ENCODE data around the gene TRIM5. TPM values are rescaled to one million over a fixed set of nuclear protein-coding genes. Genes with fewer than 3 reads are reported as not detected.

TRIM5 gene
- total and polyA plus RNA-seq, 10 donors: 7.8 to 44.3 (median 32.4) TPM

GRCh38 chr11:5671831-5672230 is 13.0 kb downstream of the TRIM5 start:
- peaks cover 3 to 86% (median 35%) of the 10 kb centered on the region in 6 donors for H3K36me3 ChIP-seq
- H3K4me1 ChIP-seq: peaks cover 0 to 8% (median 0%) of the 10 kb centered on the region in 6 donors
- no peak overlapping the region for H3K4me3 ChIP-seq
- no peak for DNase-seq
- intact Hi-C loops (cut with DNase I; ENCODE audit: low total_unique reads): no loop called here
- TF ChIP-seq POLR2AphosphoS5 (IDR thresholded peaks at IDR 0.05): no peak
- TF ChIP-seq POLR2A (IDR thresholded peaks at IDR 0.05): no peak
- TF ChIP-seq CTCF (IDR thresholded peaks at IDR 0.05 in 8 of 11, conservative IDR thresholded peaks at IDR 0.05 in 3 of 11): no peak
- no peaks in the 10 kb centered on the region for H3K27me3 ChIP-seq (replicated peaks in 1 of 7)
- no peak overlapping the region for H3K27ac ChIP-seq
- H3K9me3 ChIP-seq: no peaks in the 10 kb centered on the region

GRCh38 chr11:5666402-5666793 is 18.5 kb downstream of the TRIM5 start:
- no peak for DNase-seq
- 85 to 92% (median 89%) methylated on average over 6 of the region's 6 CpGs for WGBS, 5 donors
- intact Hi-C loops (cut with DNase I; ENCODE audit: low total_unique reads): no loop called here
- H3K4me1 ChIP-seq: no peaks in the 10 kb centered on the region
- H3K9me3 ChIP-seq: no peaks in the 10 kb centered on the region
- TF ChIP-seq POLR2AphosphoS5 (IDR thresholded peaks at IDR 0.05): no peak
- TF ChIP-seq CTCF (IDR thresholded peaks at IDR 0.05 in 8 of 11, conservative IDR thresholded peaks at IDR 0.05 in 3 of 11): no peak
- TF ChIP-seq POLR2A (IDR thresholded peaks at IDR 0.05): no peak
- H3K27me3 ChIP-seq (replicated peaks in 1 of 7): no peaks in the 10 kb centered on the region
- no peak overlapping the region for H3K27ac ChIP-seq
- H3K36me3 ChIP-seq: peaks cover 3 to 96% (median 62%) of the 10 kb centered on the region in 6 donors
- no peak overlapping the region for H3K4me3 ChIP-seq

- Histone ChIP-seq H3K27me3 (replicated peaks in 1 of 7) (no peaks in the 10 kb centered on the region), H3K4me1 (no peaks in the 10 kb centered on the region), H3K27ac (no peak overlapping the region), H3K9me3 (no peaks in the 10 kb centered on the region), H3K4me3 (no peak overlapping the region), H3K36me3 (peaks cover 3 to 94% (median 62%) of the 10 kb centered on the region in 6 donors)
- no peak for TF ChIP-seq POLR2AphosphoS5 (IDR thresholded peaks at IDR 0.05)
- no peak for TF ChIP-seq CTCF (IDR thresholded peaks at IDR 0.05 in 8 of 11, conservative IDR thresholded peaks at IDR 0.05 in 3 of 11)
- no peak for TF ChIP-seq POLR2A (IDR thresholded peaks at IDR 0.05)
- DNase-seq: no peak
- 74 to 87% (median 79%) methylated on average over 5 of the region's 5 CpGs for WGBS, 5 donors
- intact Hi-C loops (cut with DNase I; ENCODE audit: low total_unique reads): no loop called here
These were observed 19.0 kb downstream of the TRIM5 start for GRCh38 chr11:5665746-5666401.

GRCh38 chr11:5665051-5665570 is 19.8 kb downstream of the TRIM5 start:
- H3K27ac ChIP-seq: no peak overlapping the region
- no peaks in the 10 kb centered on the region for H3K27me3 ChIP-seq (replicated peaks in 1 of 7)
- H3K4me3 ChIP-seq: no peak overlapping the region
- no peaks in the 10 kb centered on the region for H3K4me1 ChIP-seq
- TF ChIP-seq POLR2A (IDR thresholded peaks at IDR 0.05): no peak
- no peak for TF ChIP-seq CTCF (IDR thresholded peaks at IDR 0.05 in 8 of 11, conservative IDR thresholded peaks at IDR 0.05 in 3 of 11)
- TF ChIP-seq POLR2AphosphoS5 (IDR thresholded peaks at IDR 0.05): no peak
- H3K9me3 ChIP-seq: no peaks in the 10 kb centered on the region
- intact Hi-C loops (cut with DNase I; ENCODE audit: low total_unique reads): no loop called here
- H3K36me3 ChIP-seq: peaks cover 3 to 86% (median 57%) of the 10 kb centered on the region in 6 donors
- DNase-seq: no peak
- WGBS, 5 donors: 90 to 98% (median 96%) methylated on average over 4 of the region's 4 CpGs

Data from spleen (tissue), 11 donors.